KG1 (cell line): Measurements from ENCODE around the gene OR13C5.
"Not testable (repeated sequence)": the region's sequence is repeated elsewhere in the genome, so short reads cannot be mapped to it uniquely, and the experiment has no call there.

Experiments used
- DNase-seq: peaks from one replicate; lab custom pipeline; 2025; lab: John Stamatoyannopoulos, UW

The OR13C5 gene

GRCh38 chr9:104599313-104599712, at the start of gene OR13C5:
Gene OR13C5, minus strand, starts transcription at chr9:104599413. Its CDS starts 0 bp downstream, at chr9:104599413.
- DNase-seq, result not testable (repeated sequence)

GRCh38 chr9:104635456-104635855, 36.2 kb upstream of the OR13C5 start:
- no peak for DNase-seq

- no peak for DNase-seq
These were observed 34.8 kb upstream of the OR13C5 start for GRCh38 chr9:104633976-104634520.

GRCh38 chr9:104625964-104626363, 26.8 kb upstream of the OR13C5 start:
- not testable (repeated sequence) for DNase-seq

- no peak for DNase-seq
These were observed 18.9 kb upstream of the OR13C5 start, which contains the start of gene OR13C9 for GRCh38 chr9:104618104-104618503. Gene OR13C9, minus strand, starts transcription at chr9:104618204. Its CDS starts 0 bp downstream, at chr9:104618204.

- no peak for DNase-seq
These were observed 18.2 kb upstream of the OR13C5 start for GRCh38 chr9:104617418-104617817.

- DNase-seq, result no peak
These were observed 12.0 kb upstream of the OR13C5 start for GRCh38 chr9:104611213-104611612.

- no peak for DNase-seq
These were observed 9.1 kb upstream of the OR13C5 start for GRCh38 chr9:104608336-104608735.

GRCh38 chr9:104606152-104606551, 6.9 kb upstream of the OR13C5 start:
- DNase-seq, result no peak

GRCh38 chr9:104605527-104605926, 6.3 kb upstream of the OR13C5 start, which contains the start of gene OR13C2:
Gene OR13C2, minus strand, starts transcription at chr9:104605627. Its CDS starts 0 bp downstream, at chr9:104605627.
- DNase-seq, result not testable (repeated sequence)

GRCh38 chr9:104604801-104605200, 5.6 kb upstream of the OR13C5 start:
- DNase-seq, result no peak

- not testable (repeated sequence) for DNase-seq
These were observed 464 bp downstream of the OR13C5 start for GRCh38 chr9:104598749-104599148.

- DNase-seq, result no peak
These were observed 9.6 kb downstream of the OR13C5 start for GRCh38 chr9:104589626-104590025.

- no peak for DNase-seq
These were observed 12.6 kb downstream of the OR13C5 start for GRCh38 chr9:104586496-104587180.

GRCh38 chr9:104580562-104580961, 18.7 kb downstream of the OR13C5 start:
- no peak for DNase-seq

- no peak for DNase-seq
These were observed 21.9 kb downstream of the OR13C5 start for GRCh38 chr9:104577263-104577662.

- DNase-seq, result no peak
These were observed 23.8 kb downstream of the OR13C5 start for GRCh38 chr9:104575456-104575855.

GRCh38 chr9:104572612-104573011, 26.6 kb downstream of the OR13C5 start:
- no peak for DNase-seq

GRCh38 chr9:104568868-104569267, 30.3 kb downstream of the OR13C5 start, which contains the start of gene OR13C8:
Gene OR13C8, plus strand, starts transcription at chr9:104569168. Its CDS starts 0 bp downstream, at chr9:104569168.
- no peak for DNase-seq

- no peak for DNase-seq
These were observed 34.9 kb downstream of the OR13C5 start for GRCh38 chr9:104564358-104564757.

- no peak for DNase-seq
These were observed 42.2 kb downstream of the OR13C5 start for GRCh38 chr9:104556830-104557634.

- DNase-seq, result no peak
These were observed 43.7 kb downstream of the OR13C5 start for GRCh38 chr9:104555521-104555920.

GRCh38 chr9:104553261-104553660, 46.0 kb downstream of the OR13C5 start:
- no peak for DNase-seq
